Activated B cell treated with CpG ODN at 0.5 μM for 24 hours (primary cell): ENCODE results near the gene AKT2. TPM values are rescaled to one million over a fixed set of nuclear protein-coding genes. Genes with fewer than 3 reads are reported as not detected.

Source experiments
- ATAC-seq: fragments of 200-7000 bp; cut with Tn5 transposase; one replicate; pipeline ENCODE4 v1.10.0; 2021; ENCODE audit warnings: low read depth, mild to moderate bottlenecking, moderate library complexity
- CTCF ChIA-PET: fragments of 350-600 bp; sonication (Branson Sonifier 250); formaldehyde crosslinking; loops from one replicate; lab custom pipeline; 2021; ENCODE audit warnings: antibody characterized with exemption; lab: Charles Lee
- POLR2A ChIA-PET: fragments of 350-600 bp; sonication (Branson Sonifier 250); formaldehyde crosslinking; loops from one replicate; lab custom pipeline; 2021; ENCODE audit warnings: antibody characterized with exemption; lab: Charles Lee
- DNase-seq: peaks from one replicate; pipeline ENCODE4 v3.0.0; 2022
- H3K27ac Mint-ChIP-seq: one replicate; pipeline ENCODE4 v1.8.0; 2020; ENCODE audit warnings: mixed read lengths
- H3K27me3 Mint-ChIP-seq: one replicate; pipeline ENCODE4 v1.8.0; 2021; ENCODE audit warnings: mixed read lengths
- H3K36me3 Mint-ChIP-seq: one replicate; pipeline ENCODE4 v1.8.0; 2021; ENCODE audit warnings: low read depth, mixed read lengths
- H3K4me1 Mint-ChIP-seq: one replicate; pipeline ENCODE4 v1.8.0; 2021; ENCODE audit warnings: mixed read lengths
- H3K4me3 Mint-ChIP-seq: one replicate; pipeline ENCODE4 v1.8.0; 2020; ENCODE audit warnings: mild to moderate bottlenecking, mixed read lengths
- H3K9me3 Mint-ChIP-seq: one replicate; pipeline ENCODE4 v1.8.0; 2020; ENCODE audit warnings: mixed read lengths
- intact Hi-C: fragments of 100-400 bp; cut with micrococcal nuclease; formaldehyde crosslinking; loops from one replicate; pipeline ENCODE4 v1.15.1; 2024
- total RNA-seq: library from RNA; stranded (reverse); gene quantifications from 2 replicates; pipeline ENCODE4 v1.2.3, GENCODE V29; 2022
- TF ChIP-seq, protein P1 (sequence below): fragments of 200-600 bp; IDR thresholded peaks from one replicate; pipeline ENCODE4 v1.8.0; 2022; ENCODE audit warnings: antibody characterized with exemption, mild to moderate bottlenecking

The AKT2 gene
- total RNA-seq, 1 donor from 2014 or later, result 176 TPM

DNA sequence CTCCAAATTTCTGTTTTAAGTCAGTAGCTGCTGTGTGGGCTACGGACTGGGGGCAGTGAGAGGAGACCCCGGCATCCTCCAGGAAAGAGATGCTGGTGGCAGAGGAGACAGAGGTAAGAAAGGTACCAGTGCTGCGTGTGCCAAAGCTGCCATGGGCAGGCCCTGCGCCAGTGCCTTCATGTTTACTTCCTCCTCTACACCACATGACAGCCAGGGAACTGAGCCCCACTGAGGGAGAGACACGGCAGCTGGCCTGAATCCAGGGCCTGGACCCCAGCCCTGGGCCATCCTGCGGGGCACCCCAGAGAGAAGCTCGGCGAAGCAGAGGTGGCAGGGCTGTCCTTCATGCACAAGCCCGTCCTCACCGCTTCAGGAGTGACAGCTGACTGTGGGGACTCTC is 35.9 kb downstream of the AKT2 start:
- DNase-seq, result no peak
- ChIA-PET CTCF (no interaction called here), POLR2A (interaction anchor here (0.6 kb wide), 1 partner anchor 749 kb away, joined by 3 read pairs; no protein-coding TSS in a partner anchor)
- Mint-ChIP-seq H3K27ac (peak overlapping the region; percentile 63), H3K4me1 (no peaks in the 10 kb centered on the region), H3K27me3 (no peaks in the 10 kb centered on the region), H3K36me3 (peaks cover 73% of the 10 kb centered on the region), H3K9me3 (no peaks in the 10 kb centered on the region), H3K4me3 (no peak overlapping the region)
- intact Hi-C loops, result no loop called here
- TF ChIP-seq, protein P1, sequence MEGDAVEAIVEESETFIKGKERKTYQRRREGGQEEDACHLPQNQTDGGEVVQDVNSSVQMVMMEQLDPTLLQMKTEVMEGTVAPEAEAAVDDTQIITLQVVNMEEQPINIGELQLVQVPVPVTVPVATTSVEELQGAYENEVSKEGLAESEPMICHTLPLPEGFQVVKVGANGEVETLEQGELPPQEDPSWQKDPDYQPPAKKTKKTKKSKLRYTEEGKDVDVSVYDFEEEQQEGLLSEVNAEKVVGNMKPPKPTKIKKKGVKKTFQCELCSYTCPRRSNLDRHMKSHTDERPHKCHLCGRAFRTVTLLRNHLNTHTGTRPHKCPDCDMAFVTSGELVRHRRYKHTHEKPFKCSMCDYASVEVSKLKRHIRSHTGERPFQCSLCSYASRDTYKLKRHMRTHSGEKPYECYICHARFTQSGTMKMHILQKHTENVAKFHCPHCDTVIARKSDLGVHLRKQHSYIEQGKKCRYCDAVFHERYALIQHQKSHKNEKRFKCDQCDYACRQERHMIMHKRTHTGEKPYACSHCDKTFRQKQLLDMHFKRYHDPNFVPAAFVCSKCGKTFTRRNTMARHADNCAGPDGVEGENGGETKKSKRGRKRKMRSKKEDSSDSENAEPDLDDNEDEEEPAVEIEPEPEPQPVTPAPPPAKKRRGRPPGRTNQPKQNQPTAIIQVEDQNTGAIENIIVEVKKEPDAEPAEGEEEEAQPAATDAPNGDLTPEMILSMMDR, result no peak
- no peak for ATAC-seq

DNA sequence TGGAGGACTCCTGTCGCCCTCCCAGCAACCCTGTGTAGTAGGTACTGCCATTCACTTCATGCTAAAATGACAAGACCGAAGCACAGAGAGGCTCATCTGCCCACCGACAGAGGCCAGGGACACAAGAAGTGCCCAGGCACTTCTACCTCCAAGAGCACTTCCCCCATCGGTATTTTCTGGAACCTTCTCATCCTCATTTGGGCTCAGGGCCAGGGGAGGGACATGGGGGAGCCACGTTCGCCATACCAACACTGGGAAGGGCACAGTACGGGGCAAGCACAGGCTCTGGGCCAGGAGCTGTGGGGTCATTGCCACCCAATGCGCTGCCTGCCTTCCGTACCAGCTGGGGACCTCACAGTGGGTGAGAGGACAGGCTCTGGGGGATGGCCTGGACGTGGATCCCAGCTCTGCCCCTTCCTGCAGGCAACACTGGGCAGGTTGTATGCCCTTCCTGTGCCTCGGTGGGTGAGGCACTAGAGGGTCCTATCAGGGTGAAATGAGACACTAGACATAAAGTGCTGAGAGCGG is 37.3 kb downstream of the AKT2 start:
- peaks cover 61% of the 10 kb centered on the region for H3K36me3 Mint-ChIP-seq
- no peak overlapping the region for H3K27ac Mint-ChIP-seq
- H3K9me3 Mint-ChIP-seq, result no peaks in the 10 kb centered on the region
- intact Hi-C loops, result no loop called here
- CTCF ChIA-PET, result no interaction called here
- H3K27me3 Mint-ChIP-seq, result no peaks in the 10 kb centered on the region
- POLR2A ChIA-PET, result no interaction called here
- ATAC-seq, result no peak
- TF ChIP-seq, protein P1, result no peak
- H3K4me1 Mint-ChIP-seq, result no peaks in the 10 kb centered on the region
- no peak for DNase-seq
- no peak overlapping the region for H3K4me3 Mint-ChIP-seq

DNA sequence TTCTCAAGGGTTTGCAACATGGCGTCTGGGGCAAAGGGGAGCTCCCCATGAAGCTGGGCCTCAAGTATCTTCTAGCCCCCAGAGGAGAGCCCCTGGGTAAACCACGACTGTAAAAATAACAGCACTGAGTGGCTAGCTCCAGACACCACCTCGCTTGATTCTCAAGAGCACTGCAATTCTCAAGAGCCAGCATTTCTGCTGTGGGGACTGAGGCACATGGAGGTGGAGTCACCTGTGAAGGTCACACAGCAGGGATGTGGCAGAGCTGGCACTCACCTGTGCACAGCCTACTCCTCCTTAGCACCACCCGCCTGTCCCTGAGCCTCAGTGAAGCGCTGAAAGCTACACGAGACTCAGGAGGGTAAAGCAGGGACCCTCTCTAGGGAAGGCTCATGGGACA is 38.0 kb downstream of the AKT2 start:
- ATAC-seq (no peak), DNase-seq (no peak)
- Mint-ChIP-seq H3K27me3 (no peaks in the 10 kb centered on the region), H3K4me3 (no peak overlapping the region), H3K9me3 (no peaks in the 10 kb centered on the region), H3K36me3 (peaks cover 60% of the 10 kb centered on the region), H3K4me1 (no peaks in the 10 kb centered on the region), H3K27ac (no peak overlapping the region)
- CTCF ChIA-PET, result no interaction called here
- TF ChIP-seq, protein P1, result no peak
- POLR2A ChIA-PET, result no interaction called here
- intact Hi-C loops, result no loop called here

DNA sequence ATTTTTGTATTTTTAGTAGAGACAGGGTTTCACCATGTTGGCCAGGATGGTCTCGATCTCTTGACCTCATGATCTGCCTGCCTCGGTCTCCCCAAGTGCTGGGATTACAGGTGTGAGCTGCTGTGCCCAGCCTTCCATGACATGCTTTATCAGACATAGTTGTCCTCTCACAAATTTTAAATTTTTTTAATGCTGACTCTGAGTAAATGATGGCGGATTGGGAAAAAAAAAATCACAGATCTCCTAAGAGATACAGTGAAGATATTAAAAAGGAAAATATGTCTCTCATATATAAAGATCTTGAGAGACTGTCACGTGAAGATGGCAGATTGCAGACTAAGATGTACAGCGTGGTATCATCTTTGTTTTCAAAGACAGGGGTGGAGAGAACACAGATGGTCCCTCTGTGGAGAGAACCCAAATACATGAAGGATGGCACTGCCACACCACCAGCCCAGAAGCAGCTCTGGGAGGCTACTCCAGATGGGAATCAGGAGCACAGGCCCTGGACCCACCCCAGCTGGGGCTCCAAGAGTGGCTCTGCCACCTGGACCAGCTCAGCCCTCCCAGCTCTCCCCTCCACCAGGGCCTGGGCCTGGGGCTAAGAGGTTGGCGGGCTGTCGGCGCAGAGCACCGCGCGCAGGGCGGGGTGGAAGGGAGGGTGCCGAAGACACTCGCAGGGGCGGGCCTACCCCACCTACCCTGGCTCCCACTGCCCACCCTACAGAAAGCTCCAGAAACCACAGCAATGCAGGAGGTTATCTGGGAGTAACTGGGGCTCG is 38.7 kb downstream of the AKT2 start:
- Mint-ChIP-seq H3K27ac (no peak overlapping the region), H3K4me1 (no peaks in the 10 kb centered on the region), H3K27me3 (no peaks in the 10 kb centered on the region), H3K4me3 (no peak overlapping the region), H3K9me3 (no peaks in the 10 kb centered on the region), H3K36me3 (peaks cover 60% of the 10 kb centered on the region)
- no peak for ATAC-seq
- intact Hi-C loops, result no loop called here
- DNase-seq, result no peak
- TF ChIP-seq, protein P1, result no peak
- CTCF ChIA-PET, result no interaction called here
- POLR2A ChIA-PET, result no interaction called here

DNA sequence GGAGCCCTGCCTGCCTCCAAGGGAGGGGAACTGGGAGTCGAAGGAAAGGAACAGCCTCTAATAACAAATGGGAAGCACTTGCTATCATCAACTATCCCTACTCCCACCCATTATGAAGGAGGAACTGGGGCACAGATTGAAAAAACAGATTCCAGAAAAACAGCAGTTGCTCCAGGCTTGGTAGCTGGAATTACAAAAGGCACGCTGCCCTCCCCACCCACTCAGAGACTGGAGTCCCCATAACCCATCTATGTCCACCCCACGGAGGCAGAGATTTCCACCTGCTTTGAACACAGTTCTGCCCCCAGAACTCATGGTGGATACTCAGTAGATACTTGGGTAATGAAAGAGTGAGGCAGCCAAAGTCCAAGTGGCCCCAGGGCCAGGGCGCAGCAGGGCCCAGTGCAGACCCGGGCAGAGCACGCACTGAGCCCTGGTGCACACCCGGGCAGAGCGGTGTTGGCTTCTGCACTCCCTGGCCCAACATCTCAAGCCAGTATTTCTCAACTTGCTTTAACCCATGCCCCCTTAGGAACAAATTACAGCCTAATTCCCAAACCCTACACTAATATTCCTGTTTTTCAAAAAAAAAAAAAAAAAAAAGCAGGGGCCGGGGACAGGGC is 39.5 kb downstream of the AKT2 start:
- no peak overlapping the region for H3K4me3 Mint-ChIP-seq
- no peak for DNase-seq

More for the DNA sequence above, 39.5 kb downstream of the AKT2 start:
- ChIA-PET CTCF (no interaction called here), POLR2A (no interaction called here)
- Mint-ChIP-seq H3K27me3 (no peaks in the 10 kb centered on the region), H3K9me3 (no peaks in the 10 kb centered on the region), H3K36me3 (peaks cover 61% of the 10 kb centered on the region), H3K4me1 (no peaks in the 10 kb centered on the region), H3K27ac (no peak overlapping the region)
- no peak for ATAC-seq
- intact Hi-C loops, result no loop called here
- TF ChIP-seq, protein P1, result no peak
